Skeletal muscle satellite cell (primary cell): ENCODE results near the gene AMBRA1.

ENCODE experiments used
- H3K27me3 ChIP-seq: 2 replicates; pipeline ENCODE4 v1.7.0; 2013; ENCODE audit warnings: low read length; ENCODE audit not compliant: control insufficient read depth, insufficient read depth
- H3K36me3 ChIP-seq: 2 replicates; pipeline ENCODE4 v1.7.0; 2013; ENCODE audit warnings: mild to moderate bottlenecking, control low read depth, low read length; ENCODE audit not compliant: insufficient read depth
- H3K4me1 ChIP-seq: 2 replicates; pipeline ENCODE4 v1.7.0; 2013; ENCODE audit warnings: low read length; ENCODE audit not compliant: control insufficient read depth, insufficient read depth
- H3K4me2 ChIP-seq: 2 replicates; pipeline ENCODE4 v1.7.0; 2013; ENCODE audit warnings: mild to moderate bottlenecking, low read length
- H3K4me3 ChIP-seq: 2 replicates; pipeline ENCODE4 v1.7.0; 2013; ENCODE audit warnings: low read length
- H3K9ac ChIP-seq: 2 replicates; pipeline ENCODE4 v1.7.0; 2013; ENCODE audit warnings: mild to moderate bottlenecking, low read depth, low read length, moderate library complexity
- H3K9me3 ChIP-seq: replicated peaks from 2 replicates; pipeline ENCODE4 v1.7.0; 2013; ENCODE audit warnings: mild to moderate bottlenecking, control low read depth, low read length

Gene AMBRA1

GRCh38 chr11:46513934-46514342 lies 79.9 kb downstream of the AMBRA1 start:
- Histone ChIP-seq H3K9ac (no peak overlapping the region), H3K36me3 (peaks cover 4% of the 10 kb centered on the region), H3K27me3 (no peaks in the 10 kb centered on the region), H3K9me3 (no peaks in the 10 kb centered on the region), H3K4me2 (no peak overlapping the region), H3K4me1 (peaks cover 5% of the 10 kb centered on the region), H3K4me3 (no peak overlapping the region)

- Histone ChIP-seq H3K4me2 (no peak overlapping the region), H3K27me3 (no peaks in the 10 kb centered on the region), H3K9ac (no peak overlapping the region), H3K4me3 (no peak overlapping the region), H3K4me1 (peaks cover 5% of the 10 kb centered on the region), H3K36me3 (peaks cover 11% of the 10 kb centered on the region), H3K9me3 (no peaks in the 10 kb centered on the region)
These were observed 81.5 kb downstream of the AMBRA1 start for GRCh38 chr11:46512261-46512881.

GRCh38 chr11:46511342-46511741 lies 82.5 kb downstream of the AMBRA1 start:
- Histone ChIP-seq H3K4me2 (no peak overlapping the region), H3K9me3 (no peaks in the 10 kb centered on the region), H3K36me3 (peaks cover 12% of the 10 kb centered on the region), H3K4me3 (no peak overlapping the region), H3K4me1 (peaks cover 5% of the 10 kb centered on the region), H3K27me3 (no peaks in the 10 kb centered on the region), H3K9ac (no peak overlapping the region)

GRCh38 chr11:46508360-46508759 lies 85.5 kb downstream of the AMBRA1 start:
- H3K27me3 ChIP-seq, result no peaks in the 10 kb centered on the region
- peaks cover 9% of the 10 kb centered on the region for H3K4me1 ChIP-seq
- no peak overlapping the region for H3K4me3 ChIP-seq
- H3K36me3 ChIP-seq, result peaks cover 25% of the 10 kb centered on the region
- H3K9ac ChIP-seq, result no peak overlapping the region
- no peak overlapping the region for H3K4me2 ChIP-seq
- H3K9me3 ChIP-seq, result no peaks in the 10 kb centered on the region

GRCh38 chr11:46506483-46506791 lies 87.4 kb downstream of the AMBRA1 start:
- Histone ChIP-seq H3K4me2 (no peak overlapping the region), H3K4me1 (peaks cover 9% of the 10 kb centered on the region), H3K4me3 (no peak overlapping the region), H3K9ac (no peak overlapping the region), H3K27me3 (no peaks in the 10 kb centered on the region), H3K9me3 (no peaks in the 10 kb centered on the region), H3K36me3 (peaks cover 29% of the 10 kb centered on the region)

GRCh38 chr11:46505741-46506482 lies 87.9 kb downstream of the AMBRA1 start:
- H3K9me3 ChIP-seq, result no peaks in the 10 kb centered on the region
- H3K27me3 ChIP-seq, result no peaks in the 10 kb centered on the region
- no peak overlapping the region for H3K4me3 ChIP-seq
- H3K4me1 ChIP-seq, result peaks cover 9% of the 10 kb centered on the region
- H3K36me3 ChIP-seq, result peaks cover 32% of the 10 kb centered on the region
- no peak overlapping the region for H3K4me2 ChIP-seq
- no peak overlapping the region for H3K9ac ChIP-seq

- H3K36me3 ChIP-seq, result peaks cover 32% of the 10 kb centered on the region
- no peaks in the 10 kb centered on the region for H3K9me3 ChIP-seq
- H3K4me3 ChIP-seq, result no peak overlapping the region
- H3K27me3 ChIP-seq, result no peaks in the 10 kb centered on the region
- no peak overlapping the region for H3K4me2 ChIP-seq
- no peak overlapping the region for H3K9ac ChIP-seq
- H3K4me1 ChIP-seq, result peaks cover 9% of the 10 kb centered on the region
These were observed 88.8 kb downstream of the AMBRA1 start for GRCh38 chr11:46504817-46505613.

- H3K4me1 ChIP-seq, result peaks cover 5% of the 10 kb centered on the region
- H3K27me3 ChIP-seq, result no peaks in the 10 kb centered on the region
- H3K9me3 ChIP-seq, result no peaks in the 10 kb centered on the region
- H3K4me2 ChIP-seq, result no peak overlapping the region
- no peak overlapping the region for H3K4me3 ChIP-seq
- peaks cover 21% of the 10 kb centered on the region for H3K36me3 ChIP-seq
- H3K9ac ChIP-seq, result no peak overlapping the region
These were observed 94.0 kb downstream of the AMBRA1 start for GRCh38 chr11:46499821-46500220.

GRCh38 chr11:46498968-46499367 lies 94.9 kb downstream of the AMBRA1 start:
- no peaks in the 10 kb centered on the region for H3K27me3 ChIP-seq
- H3K4me2 ChIP-seq, result no peak overlapping the region
- H3K4me3 ChIP-seq, result no peak overlapping the region
- peaks cover 3% of the 10 kb centered on the region for H3K4me1 ChIP-seq
- H3K9ac ChIP-seq, result no peak overlapping the region
- peaks cover 12% of the 10 kb centered on the region for H3K36me3 ChIP-seq
- H3K9me3 ChIP-seq, result no peaks in the 10 kb centered on the region

GRCh38 chr11:46498179-46498578 lies 95.6 kb downstream of the AMBRA1 start:
- Histone ChIP-seq H3K4me3 (no peak overlapping the region), H3K4me2 (no peak overlapping the region), H3K9me3 (no peaks in the 10 kb centered on the region), H3K9ac (no peak overlapping the region), H3K4me1 (peaks cover 3% of the 10 kb centered on the region), H3K27me3 (no peaks in the 10 kb centered on the region), H3K36me3 (peaks cover 5% of the 10 kb centered on the region)

- H3K4me2 ChIP-seq, result no peak overlapping the region
- H3K36me3 ChIP-seq, result peaks cover 3% of the 10 kb centered on the region
- no peak overlapping the region for H3K9ac ChIP-seq
- no peaks in the 10 kb centered on the region for H3K27me3 ChIP-seq
- H3K9me3 ChIP-seq, result no peaks in the 10 kb centered on the region
- no peak overlapping the region for H3K4me3 ChIP-seq
- H3K4me1 ChIP-seq, result peaks cover 5% of the 10 kb centered on the region
These were observed 96.3 kb downstream of the AMBRA1 start for GRCh38 chr11:46497498-46497897.
